ENCODE data around the gene MAP3K21. TPM values are rescaled to one million over a fixed set of nuclear protein-coding genes. Genes with fewer than 3 reads are reported as not detected.
A peak's percentile ranks its signal among the peaks of the same experiment; 100 is the strongest.

Gene MAP3K21
- total RNA-seq, 1 donor from 2014 or later = 11.0 TPM

DNA sequence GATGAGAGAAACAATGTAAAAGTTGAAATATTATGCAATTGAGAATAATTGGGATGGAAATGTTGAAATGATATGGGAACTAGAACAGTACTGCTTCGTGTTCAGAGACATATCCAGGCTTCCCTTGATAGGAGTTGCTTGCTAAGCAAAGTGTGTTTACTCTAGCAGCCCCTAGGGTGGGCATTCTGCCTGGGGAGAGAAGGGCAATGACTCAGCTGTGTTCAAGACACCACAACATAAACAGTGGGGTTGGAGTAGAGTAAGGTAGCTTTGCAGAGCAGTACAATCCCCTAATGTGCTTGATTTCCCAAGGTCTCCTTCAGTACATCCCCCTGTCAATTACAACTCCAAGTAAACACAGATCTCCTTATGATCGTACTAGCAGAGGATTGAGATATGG is 27.2 kb upstream of the MAP3K21 start:
- DNase-seq (ENCODE audit: low read depth) = no peak
- H3K4me3 ChIP-seq (ENCODE audit: low read depth, low read length) = no peak overlapping the region
- TF ChIP-seq, protein P1, sequence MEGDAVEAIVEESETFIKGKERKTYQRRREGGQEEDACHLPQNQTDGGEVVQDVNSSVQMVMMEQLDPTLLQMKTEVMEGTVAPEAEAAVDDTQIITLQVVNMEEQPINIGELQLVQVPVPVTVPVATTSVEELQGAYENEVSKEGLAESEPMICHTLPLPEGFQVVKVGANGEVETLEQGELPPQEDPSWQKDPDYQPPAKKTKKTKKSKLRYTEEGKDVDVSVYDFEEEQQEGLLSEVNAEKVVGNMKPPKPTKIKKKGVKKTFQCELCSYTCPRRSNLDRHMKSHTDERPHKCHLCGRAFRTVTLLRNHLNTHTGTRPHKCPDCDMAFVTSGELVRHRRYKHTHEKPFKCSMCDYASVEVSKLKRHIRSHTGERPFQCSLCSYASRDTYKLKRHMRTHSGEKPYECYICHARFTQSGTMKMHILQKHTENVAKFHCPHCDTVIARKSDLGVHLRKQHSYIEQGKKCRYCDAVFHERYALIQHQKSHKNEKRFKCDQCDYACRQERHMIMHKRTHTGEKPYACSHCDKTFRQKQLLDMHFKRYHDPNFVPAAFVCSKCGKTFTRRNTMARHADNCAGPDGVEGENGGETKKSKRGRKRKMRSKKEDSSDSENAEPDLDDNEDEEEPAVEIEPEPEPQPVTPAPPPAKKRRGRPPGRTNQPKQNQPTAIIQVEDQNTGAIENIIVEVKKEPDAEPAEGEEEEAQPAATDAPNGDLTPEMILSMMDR (conservative IDR thresholded peaks at IDR 0.05; ENCODE audit: low read depth, low read length) = no peak

DNA sequence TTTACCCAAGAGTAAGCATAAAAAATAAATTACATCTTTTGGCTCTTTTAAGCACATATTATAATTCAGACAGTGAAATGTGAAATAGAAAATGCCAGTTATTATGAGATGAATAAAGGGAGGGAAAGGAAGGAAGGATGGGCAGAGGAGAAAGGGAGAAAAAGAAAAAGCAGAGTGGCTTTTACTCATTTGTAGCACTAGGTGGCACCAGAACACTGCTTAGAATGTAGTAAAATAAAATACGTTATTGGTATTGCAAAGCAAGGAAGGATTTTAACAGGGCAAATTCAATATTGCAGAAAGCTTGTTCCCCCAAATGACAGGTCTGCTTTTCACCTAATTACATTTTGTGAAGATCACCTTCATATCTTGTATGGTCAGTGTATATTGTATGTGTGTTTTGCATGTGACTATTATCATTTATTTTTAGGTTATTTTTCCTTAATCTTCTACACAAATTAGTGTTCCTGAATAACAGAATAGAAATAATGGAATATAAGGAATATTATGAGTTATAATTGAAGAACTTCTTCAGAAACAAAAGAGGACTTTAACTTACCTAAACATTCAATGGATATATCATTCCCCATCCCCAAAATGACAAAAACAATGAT is 22.9 kb upstream of the MAP3K21 start:
- no peak for DNase-seq (ENCODE audit: low read depth)
- no peak overlapping the region for H3K4me3 ChIP-seq (ENCODE audit: low read depth, low read length)
- TF ChIP-seq, protein P1 (conservative IDR thresholded peaks at IDR 0.05; ENCODE audit: low read depth, low read length) = peak; percentile 77

DNA sequence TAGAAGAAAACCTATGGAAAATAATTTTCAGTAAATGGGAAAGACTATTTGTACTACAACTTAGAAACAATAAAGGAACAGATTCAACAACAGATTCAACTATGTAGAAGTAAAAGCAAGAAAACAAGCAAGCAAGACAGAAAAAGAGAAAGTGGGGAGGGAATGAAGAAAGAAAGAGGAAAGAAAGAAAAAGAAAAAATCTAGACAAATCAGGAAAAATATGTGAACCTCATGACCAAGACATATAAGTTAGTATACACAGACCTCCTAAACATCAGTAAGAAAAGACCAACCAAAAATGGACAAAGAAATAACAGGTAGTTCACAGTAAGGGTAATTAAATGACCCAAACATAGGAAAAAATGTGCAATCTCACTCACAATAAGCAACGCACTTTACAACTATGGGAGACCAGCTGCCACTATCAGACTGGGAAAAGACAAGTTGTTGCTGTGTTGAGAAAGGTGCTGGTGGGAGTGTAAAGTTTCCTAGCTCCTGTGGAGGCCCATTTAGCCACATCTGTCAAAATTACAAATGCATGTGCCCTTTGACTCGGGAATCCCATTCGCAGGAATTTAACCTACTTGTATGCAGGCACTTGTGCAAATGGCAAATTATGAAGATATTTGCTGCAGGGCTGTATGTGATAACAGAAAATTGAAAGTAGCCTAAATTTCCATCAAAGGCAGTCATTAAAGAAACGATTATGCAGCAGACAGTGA is 13.9 kb upstream of the MAP3K21 start:
- TF ChIP-seq, protein P1 (conservative IDR thresholded peaks at IDR 0.05; ENCODE audit: low read depth, low read length) = no peak
- H3K4me3 ChIP-seq (ENCODE audit: low read depth, low read length) = no peak overlapping the region
- no peak for DNase-seq (ENCODE audit: low read depth)

DNA sequence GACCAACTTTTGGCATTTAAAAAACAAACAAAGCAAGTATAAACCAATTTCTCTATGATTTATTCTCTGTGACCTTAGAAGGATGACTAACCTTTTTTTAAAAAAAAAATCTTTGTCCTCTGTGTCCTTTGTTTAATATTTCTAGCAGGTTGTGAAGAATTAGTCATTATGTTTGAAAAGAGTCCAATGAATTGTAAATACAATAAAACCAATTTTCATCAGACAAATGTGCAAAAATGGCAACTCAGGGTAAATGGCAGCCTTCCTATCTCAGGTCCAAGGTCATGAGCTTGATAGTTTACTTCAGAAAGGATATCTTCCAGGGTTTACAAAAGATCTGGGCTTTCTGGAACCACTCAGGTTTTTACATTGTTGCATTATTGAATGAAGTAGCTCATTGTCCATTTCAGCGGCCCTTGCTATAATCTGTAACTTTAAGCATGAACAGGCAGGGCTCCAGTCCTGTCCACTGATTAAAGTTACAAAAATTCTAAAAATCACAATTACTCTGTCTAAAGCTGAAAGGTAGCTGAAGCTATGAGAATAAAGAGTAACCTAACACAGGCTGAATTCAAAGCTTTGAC is 11.7 kb upstream of the MAP3K21 start:
- H3K4me3 ChIP-seq (ENCODE audit: low read depth, low read length) = no peak overlapping the region
- no peak for DNase-seq (ENCODE audit: low read depth)
- TF ChIP-seq, protein P1 (conservative IDR thresholded peaks at IDR 0.05; ENCODE audit: low read depth, low read length) = no peak

DNA sequence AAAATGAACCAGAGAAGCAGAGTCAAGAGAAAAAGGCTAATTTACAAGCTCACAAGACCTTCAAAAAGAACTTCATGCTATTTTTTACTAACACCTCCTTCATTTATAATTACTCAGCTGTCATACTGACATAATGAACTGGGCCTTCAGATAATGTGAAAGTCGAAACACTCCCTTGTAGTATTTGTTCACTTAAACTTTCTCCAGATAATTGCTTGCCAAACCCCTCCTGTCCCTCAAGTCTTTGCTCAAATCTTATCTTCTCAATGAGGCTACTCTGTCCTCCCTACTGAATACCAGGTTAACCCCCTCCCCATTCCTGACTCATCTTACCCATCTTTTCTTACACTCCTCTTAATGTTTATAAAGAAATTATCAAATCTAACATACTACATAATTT is 11.1 kb upstream of the MAP3K21 start:
- DNase-seq (ENCODE audit: low read depth) = no peak
- TF ChIP-seq, protein P1 (conservative IDR thresholded peaks at IDR 0.05; ENCODE audit: low read depth, low read length) = no peak
- no peak overlapping the region for H3K4me3 ChIP-seq (ENCODE audit: low read depth, low read length)

DNA sequence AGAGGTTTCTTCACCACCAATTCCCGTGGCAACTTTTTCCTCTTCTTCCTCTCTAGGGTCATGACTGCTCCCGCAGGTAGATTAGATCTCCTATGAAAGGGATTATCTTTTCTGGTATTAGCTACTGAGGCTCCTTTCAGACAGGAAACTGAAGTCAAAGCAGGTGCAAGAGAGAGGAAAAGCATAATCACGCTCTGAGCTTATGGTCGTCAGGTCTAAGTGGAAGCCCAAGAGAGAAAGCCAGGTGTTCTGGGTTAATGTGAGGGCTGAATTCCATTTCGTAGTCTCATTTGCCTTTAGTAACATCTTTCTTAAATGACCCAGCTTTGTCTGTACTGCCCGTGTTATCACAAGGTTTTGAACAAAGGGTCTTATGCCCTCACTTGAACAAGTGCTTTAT is 8.3 kb upstream of the MAP3K21 start:
- DNase-seq (ENCODE audit: low read depth) = no peak
- no peak overlapping the region for H3K4me3 ChIP-seq (ENCODE audit: low read depth, low read length)
- TF ChIP-seq, protein P1 (conservative IDR thresholded peaks at IDR 0.05; ENCODE audit: low read depth, low read length) = no peak
